Activated CD4-positive, alpha-beta T cell treated with anti-CD3 and anti-CD28 coated beads for 24 hours (primary cell): ENCODE data around the gene CCN2.

Experiments
- DNase-seq, 2 donors: peaks; one replicate each; pipeline ENCODE4 v3.0.0-alpha.2; 2020; ENCODE audit warnings: low read depth in 2 of 2

CCN2 gene

DNA sequence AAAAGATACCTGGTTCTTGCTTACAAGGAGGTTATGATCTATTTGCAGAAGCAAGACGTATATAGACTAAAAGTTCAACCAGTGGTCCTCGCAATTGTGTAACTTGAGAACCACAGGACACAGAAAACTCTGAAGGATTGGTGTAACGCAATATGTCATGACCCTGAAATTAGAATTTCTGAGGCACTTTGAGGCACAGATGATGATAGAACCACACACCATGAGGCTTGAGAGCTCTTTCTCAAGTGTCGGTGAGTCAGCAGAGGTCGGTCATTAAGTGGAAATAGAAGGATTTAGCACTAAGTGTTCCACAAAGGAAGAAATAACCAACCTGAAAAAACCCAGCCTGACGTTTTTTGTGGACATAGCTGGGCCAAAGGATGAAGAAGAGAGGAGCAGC, 15.3 kb upstream of the CCN2 start:
- DNase-seq, result no peak

DNA sequence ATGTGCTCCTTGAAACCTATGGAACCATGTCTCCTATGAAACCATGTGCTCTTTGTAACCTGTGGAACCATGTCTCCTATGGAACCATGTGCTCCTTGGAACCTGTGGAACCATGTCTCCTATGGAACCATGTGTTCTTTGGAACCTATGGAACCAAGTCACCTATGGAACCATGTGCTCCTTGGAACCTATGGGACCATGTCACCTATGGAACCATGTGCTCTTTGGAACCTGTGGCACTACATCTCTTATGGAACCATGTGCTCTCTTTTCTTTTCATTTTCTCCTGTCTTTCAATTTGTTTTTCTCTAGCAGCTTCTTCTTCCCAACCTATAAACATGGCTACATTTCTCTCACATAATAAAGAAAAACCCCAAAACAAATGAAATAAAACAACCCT, 11.9 kb upstream of the CCN2 start:
- DNase-seq, result no peak

DNA sequence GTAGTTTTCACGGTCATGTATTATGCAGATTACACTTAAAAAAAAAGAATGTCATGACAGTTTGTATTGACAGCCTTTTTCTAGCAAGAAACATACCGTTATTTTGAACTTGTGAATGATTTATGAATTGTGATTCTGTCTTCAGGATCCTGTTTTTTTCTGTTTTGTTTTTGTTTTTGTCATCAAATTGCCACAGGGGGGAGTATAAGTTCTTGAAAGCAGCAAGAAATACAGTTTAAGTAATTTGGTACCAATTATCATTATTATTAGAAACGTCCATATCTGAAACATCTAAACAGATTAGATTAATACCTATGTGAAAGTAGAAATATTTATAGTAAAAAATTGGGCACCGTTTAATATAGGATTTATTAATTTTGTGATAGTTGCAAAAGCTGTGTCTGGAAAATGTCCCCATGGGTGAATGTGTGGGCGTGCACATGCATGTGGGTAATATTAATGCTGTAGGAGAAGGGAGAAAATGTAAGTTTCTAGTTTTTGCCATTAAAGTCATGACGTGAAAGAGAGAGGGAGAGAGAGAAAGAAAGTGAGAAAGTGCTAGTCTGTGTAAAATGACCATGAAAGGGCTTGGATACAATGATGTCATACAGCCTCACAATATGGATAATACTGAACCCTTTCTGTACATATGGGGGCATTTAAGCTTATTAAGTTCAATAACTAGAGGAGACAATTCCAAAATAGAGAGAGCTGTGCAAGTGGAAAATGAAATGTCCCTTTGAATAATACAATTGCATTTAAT, 9.4 kb upstream of the CCN2 start:
- no peak for DNase-seq

DNA sequence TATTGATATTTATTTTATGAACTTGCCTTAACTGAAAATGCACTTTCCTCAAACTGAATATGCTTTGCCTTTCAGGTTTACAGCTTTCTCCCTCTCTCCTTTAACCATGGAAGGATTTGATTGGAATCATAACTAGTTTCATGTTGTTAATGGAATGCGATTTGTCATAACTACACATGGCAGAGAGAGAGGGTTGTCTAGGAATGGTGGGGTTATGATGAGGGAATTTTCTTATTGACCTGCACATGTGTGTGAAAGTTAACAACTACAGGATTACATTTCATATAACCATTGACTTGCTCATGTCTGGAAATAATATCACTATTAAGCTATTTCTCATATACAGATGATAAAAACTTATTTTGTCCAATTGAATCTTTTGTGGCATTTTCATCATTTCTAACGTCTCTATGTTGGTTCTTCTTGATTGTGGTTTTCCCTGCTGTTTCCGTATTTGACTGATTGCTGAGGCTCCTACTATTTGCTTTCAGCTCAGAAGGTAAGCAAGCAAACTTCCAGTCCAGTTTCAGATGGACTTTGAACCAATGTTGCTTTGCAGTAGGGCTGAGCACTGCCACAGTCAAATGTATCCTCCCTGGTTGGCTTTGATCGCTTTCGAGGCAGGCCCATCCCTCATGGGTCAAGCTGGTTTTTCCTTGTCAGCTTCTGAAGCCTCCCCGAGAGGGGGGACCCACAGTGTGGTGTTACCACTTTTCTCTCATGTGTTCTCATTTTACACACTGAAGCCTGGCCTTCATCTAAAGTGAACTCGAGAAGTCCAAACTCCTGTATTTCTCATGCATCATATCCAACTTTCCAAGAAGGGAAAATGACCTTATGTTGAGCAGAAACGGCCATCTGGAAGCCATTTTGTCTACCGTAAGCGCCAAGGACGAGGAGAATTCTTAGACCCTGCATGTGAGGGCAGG, 7.6 kb upstream of the CCN2 start:
- DNase-seq, result no peak

DNA sequence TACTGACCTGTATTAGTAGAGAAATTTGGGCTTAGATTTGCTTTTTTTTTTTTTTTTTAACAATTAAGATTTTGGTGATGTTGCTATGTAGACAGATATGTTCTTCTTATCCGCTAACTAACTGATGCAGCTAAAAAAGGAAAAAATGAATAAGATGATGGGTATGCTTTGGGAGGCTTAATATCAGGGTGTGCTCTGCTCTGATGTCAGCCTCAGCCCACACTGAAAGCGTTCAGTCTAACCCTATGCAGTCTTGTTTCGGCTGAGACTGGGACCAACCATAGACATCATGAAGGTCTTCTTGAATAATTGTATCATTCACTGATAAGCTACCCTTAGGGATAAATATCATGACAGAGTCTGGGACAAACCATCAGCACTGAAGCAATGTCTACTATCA, 6.9 kb upstream of the CCN2 start:
- no peak for DNase-seq

DNA sequence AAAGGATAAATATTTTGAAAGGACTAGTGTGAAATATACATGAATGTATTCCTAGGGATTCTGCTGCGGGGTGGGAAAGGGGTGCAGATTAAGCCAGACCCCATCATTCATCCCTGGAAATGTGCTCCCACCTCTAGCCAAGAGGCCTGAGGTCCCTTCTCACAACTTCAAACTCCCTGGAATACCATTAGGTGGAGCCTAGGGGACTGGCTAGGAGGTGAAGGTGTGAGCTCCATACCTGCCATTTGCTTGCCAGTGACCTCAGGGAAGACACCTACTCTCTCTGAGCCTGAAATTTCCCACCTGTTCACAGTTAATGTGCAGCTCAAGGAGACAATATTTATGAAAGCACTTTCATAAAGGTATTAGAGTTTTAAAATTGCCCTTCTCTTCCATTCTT, 4.7 kb upstream of the CCN2 start:
- no peak for DNase-seq

DNA sequence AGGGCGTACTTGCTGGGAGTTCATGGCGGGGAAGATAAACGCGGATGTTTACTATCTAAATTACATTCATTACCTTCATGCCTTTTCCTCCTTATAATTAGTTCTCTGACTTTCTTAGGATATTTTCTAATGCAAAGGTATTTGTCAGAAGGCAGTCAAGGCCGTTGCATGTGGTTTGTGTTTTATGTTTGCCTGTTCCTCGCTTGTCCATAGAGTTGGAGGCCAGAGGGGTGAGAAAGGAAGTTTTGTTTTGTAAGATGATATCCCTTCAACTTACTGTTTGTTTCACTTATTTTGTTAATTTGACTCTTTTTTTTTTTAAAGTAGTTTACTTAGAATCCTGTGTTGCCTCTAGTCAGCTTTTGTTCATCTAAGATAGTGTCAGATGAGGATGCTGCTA, 4.0 kb upstream of the CCN2 start:
- no peak for DNase-seq

DNA sequence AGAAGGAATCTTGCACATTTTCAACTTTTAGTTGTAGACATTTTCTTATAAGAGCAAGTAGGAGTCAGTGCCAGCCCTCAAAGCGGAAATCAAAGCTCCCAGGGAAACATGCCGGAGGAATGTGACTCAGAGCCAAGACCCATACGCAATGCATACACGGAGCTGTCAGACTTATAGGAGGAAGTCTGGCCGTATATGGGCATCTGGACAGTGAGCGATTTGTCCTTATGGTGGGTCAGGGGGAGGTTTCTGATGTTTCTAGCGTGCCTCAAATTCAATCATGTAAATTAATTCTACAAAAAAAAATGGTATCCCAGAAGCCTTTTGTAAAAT, 3.6 kb upstream of the CCN2 start:
- DNase-seq, result no peak

DNA sequence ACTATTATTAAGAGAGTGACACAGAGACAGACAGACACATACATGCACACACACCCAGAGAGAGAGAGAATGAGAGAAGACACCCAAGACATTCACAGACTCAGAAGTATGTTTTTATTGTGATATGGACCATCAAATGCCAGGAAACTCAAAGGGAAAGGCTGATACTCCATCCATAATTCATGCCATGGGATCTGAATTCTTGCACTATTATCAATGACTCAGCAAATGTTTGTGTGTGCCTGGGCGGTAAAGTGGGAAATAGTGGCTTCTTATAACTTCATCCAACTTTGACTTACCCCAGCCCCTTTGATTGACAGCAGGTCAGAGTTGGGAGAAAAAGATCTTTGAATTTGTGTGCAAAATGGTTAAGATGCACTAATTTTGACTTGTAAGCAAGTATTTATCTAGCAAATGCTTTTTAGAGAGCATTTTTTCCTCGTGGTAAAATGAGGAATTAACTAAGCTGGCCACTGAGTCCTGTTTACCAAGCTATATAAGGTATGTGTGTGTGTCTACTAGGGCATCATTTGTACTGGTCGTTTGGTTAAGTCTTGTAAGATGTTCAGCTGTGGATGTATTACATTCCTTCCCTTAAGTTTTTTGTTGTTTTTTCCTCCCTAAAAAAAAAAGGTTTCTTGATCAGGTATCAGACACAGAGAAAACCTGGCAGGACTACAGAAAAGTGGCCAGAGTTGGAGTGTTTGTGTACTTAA, 3.0 kb upstream of the CCN2 start:
- no peak for DNase-seq

DNA sequence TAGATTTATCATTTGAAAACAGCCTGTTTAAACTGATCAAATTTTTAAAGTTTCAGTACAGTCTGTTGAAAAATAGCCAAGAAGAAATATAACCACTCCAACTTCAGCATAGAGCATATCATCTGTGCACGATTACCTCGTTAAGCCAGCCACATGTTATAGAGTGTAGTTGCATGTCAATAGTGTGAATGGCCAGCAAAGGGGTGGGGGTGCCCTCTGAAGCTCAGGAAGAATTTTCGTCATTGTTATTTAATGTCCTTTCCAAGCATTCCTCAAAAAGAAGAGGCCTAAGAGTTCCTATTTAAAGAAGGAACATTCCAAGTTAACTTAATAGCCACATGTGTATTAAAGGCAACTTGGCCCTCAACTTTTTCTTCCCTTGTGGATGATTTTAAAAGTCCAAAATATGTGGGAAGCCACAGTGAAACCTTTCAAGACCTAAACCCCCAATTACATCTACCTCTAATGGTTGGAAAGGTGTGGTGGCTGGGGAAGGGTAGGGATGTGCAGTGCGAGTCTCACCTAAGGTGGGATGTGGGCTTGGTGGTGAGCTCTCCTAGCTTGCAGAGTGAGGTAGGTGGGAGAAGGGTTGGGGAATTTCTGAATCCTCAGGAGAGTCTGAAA, 1.8 kb upstream of the CCN2 start:
- no peak for DNase-seq

DNA sequence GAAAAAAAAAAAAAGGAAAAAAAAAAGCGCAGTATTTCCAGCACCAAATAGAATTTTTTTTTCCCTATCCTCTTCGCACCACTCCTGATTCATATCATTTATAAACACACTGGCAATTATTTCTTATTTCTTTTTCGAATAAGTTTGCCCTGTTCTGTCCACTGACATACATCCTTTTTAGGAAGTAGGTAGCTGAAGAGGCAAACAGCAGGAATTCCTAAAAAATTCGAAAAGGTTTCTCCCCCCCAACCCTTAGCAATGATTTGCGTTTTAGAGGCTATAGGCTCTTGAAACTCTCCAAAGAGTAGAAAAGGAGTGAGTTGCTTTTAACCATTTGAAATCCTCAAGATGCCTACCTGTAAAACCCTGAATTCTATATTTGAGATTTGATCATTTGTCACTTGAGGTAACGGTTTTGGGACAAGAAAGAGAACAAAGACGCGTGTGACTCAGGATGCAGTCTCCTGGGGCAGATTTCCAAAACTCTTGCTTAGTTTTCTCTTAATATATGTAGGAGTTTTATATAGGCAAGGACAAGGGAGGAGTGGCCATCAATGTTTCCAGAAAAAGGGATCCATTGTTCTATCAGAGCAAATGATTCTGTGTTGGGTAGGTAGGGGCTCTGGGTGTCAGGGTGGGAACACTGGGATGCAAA, 531 bp upstream of the CCN2 start:
- DNase-seq, result no peak

DNA sequence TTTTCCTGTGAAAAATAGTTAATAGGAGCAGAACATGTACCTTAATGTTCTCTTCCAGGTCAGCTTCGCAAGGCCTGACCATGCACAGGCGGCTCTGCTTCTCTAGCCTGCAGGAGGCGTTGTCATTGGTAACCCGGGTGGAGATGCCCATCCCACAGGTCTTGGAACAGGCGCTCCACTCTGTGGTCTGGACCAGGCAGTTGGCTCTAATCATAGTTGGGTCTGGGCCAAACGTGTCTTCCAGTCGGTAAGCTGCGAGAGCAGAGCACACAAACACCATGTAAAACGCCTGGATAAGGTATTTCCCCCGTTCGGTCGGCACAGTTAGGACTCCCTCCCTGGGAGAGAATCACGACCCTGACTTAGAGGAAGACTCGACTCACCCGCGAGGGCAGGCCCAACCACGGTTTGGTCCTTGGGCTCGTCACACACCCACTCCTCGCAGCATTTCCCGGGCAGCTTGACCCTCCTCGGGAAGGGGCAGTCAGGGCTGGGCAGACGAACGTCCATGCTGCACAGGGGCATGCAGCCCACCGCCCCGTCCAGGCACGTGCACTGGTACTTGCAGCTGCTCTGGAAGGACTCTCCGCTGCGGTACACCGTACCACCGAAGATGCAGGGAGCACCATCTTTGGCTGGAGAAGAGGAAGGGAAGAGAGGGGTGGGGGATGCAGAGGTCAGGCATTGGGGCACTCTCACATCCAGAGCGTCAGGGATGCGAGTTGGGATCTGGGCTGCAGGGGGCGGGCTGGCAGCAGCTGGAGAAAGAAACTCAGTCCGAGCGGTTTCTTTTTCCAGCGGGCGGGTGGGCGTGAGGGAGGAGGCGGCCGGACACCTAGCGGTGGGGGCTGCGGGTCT, 1.0 kb downstream of the CCN2 start:
- no peak for DNase-seq

DNA sequence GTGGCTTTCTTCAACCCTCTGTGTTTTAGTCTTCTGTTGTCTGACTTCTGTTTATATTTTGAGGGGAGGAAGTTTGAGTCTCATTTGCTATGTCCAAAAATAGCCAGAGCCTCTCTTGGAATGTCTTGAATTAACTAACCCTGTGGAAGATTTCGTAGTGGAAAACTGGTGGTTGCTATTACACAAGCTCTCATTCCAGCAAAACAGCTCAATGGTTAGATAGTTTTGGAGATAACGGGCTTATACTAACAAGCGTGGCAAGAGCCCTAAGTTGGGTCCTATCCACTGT, 1.6 kb downstream of the CCN2 start:
- no peak for DNase-seq

DNA sequence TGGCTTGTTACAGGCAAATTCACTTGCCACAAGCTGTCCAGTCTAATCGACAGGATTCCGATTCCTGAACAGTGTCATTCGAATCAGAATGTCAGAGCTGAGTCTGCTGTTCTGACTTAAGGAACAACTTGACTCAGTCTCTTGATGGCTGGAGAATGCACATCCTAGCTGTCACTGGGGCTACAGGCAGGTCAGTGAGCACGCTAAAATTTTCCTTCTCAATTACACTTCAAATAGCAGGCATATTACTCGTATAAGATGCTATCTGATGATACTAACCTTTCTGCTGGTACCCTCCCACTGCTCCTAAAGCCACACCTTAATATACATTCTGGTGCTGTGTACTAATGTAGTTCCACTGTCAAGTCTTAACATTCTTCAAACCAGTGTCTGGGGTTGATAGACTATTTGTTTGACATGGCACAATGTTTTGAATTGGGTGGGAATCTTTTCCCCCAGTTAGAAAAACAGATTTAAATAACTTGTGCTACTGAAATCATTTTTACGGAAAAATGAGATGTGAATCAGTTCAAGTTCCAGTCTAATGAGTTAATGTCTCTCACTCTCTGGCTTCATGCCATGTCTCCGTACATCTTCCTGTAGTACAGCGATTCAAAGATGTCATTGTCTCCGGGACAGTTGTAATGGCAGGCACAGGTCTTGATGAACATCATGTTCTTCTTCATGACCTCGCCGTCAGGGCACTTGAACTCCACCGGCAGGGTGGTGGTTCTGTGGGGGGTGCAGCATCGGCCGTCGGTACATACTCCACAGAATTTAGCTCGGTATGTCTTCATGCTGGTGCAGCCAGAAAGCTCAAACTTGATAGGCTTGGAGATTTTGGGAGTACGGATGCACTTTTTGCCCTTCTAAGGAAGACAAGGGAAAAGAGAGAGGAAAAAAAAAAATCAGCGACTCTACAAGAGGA, 2.2 kb downstream of the CCN2 start:
- DNase-seq, result no peak

DNA sequence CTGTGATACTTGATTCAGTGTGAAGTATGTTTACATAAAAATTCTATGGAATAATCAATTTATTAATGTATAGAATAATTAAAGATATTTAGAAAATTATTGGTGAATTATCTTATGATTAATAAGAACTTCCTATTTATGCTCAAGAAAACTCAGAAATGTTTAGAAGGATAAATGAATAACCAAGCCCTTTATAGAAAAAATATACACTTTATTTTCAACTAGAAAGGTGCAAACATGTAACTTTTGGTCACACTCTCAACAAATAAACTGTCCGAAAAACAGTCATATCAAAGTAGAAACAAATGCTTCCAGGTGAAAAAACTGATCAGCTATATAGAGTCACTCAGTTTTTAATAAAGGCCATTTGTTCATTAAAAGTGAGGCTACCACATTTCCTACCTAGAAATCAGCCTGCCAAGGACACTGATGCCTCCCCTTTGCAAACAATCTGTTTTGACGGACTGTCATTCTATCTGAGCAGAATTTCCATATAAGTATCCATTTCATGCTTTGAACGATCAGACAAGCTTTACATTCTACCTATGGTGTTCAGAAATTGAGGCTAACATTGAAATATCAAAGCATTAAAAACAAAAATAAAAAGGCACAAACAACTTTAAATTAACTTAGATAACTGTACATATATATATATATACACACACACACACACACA, 3.0 kb downstream of the CCN2 start:
- DNase-seq, result no peak

DNA sequence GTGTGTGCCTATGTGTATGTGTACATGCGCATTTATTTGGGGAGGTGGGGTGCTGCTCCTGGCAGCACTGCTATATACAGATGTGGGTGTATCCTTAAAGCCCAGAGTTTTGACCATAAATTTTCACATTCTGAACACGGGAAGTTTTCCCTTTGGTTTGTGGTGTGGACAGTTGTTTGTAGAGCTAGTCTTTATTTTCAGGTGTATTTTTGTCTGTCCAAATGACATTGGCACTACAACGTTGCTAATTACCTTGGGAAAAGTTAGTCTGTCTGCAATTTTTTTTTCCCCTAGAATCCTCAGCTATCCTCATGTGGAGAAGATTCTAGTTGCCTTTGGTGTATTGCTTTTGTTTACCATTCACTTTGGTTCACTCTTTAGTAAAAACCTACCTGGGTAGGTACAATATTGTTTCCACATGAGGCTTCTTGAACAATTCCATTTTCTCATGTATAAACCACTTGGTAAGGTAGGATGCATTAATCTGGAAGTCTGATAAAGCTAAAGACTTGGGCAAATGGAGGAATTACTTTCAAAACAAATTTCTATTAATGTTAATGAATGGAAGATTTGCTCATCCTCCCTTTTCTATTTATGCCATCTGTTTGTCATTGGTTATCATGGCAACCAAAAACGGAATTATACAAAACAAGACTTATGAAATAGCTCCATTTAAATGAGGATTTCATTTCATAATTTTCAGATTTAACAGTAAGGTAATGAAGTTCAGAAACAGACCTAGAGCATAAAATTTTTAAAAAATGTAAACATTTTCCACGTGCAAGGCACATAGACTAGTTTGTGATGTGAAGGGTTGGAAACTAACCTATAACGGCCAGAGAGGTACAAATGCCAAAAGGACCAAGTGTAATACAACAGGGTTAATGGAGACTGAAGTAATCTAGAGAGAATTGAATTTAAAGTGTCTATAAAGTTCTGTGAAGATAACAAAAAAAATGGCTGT, 3.9 kb downstream of the CCN2 start:
- DNase-seq, result no peak

DNA sequence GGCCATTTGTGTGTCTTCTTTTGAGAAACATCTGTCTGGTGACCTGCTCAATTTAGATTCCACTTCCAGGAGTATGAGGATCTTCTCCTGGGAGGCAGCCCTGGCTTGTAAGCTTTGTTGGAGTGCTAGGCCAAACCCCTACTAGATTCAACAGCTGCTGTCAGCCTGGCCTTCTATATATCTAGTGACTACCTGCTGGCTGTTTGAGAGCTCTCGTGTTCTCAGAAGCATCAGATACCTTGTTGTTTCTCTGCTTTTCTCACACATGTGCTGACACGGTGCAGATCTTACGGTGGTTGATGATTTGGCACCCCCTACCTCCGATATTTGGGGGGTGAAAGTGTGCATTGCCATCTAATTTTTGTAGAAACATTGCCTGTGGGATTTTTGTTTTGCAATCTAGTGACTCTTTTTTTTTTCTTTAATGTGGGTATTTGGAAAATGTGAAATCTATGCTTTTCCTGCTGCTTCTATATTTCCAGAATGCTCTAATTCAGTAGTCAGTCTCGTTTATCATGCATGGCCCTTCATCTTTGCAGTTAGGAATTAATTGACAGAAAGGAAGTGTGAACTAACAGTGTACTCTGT, 4.7 kb downstream of the CCN2 start:
- no peak for DNase-seq

DNA sequence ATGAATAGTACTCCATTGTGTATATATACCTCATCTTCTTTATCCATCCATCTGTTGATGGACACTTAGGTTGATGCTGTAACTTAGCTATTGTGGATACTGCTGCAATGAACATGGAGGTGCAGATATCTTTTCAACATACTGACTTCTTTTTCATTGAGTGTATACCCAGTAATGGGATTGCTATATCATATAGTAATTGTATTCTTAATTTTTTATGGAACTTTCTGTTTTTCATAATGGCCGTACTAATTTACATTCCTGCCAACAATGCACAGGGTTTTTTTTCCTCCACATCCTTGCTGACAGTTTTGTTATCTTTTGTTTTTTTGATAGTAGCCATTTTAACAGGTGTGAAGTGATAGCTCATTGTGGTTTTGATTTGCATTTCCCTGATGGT, 5.2 kb downstream of the CCN2 start:
- DNase-seq, result no peak
